Calu3 (cell line): ENCODE measurements around the gene DAAM2. TPM values are rescaled to one million over a fixed set of nuclear protein-coding genes. Genes with fewer than 3 reads are reported as not detected.

Experiments
- BruUV-seq: library from RNA; stranded (reverse); fragments of 400-500 nt; replicated peaks from 2 replicates; lab custom pipeline; 2021; lab: Mats Ljungman, UMichigan
- CTCF ChIA-PET: fragments of 300-600 bp; sonication (Branson Sonifier 250); formaldehyde crosslinking; loops from one replicate; lab custom pipeline; 2022; ENCODE audit warnings: antibody characterized with exemption; lab: Charles Lee
- DNase-seq: peaks from one replicate; pipeline ENCODE4 v3.0.0; 2022
- H3K27ac Mint-ChIP-seq: one replicate; pipeline ENCODE4 v1.8.0; 2022; ENCODE audit warnings: mixed read lengths; ENCODE audit not compliant: unreplicated experiment
- H3K27me3 Mint-ChIP-seq: one replicate; pipeline ENCODE4 v1.8.0; 2022; ENCODE audit warnings: mixed read lengths; ENCODE audit not compliant: unreplicated experiment
- H3K36me3 Mint-ChIP-seq: one replicate; pipeline ENCODE4 v1.8.0; 2022; ENCODE audit warnings: mild to moderate bottlenecking, moderate library complexity, mixed read lengths; ENCODE audit not compliant: insufficient read depth, unreplicated experiment
- H3K4me1 Mint-ChIP-seq: one replicate; pipeline ENCODE4 v1.8.0; 2022; ENCODE audit warnings: mild to moderate bottlenecking, low read depth, mixed read lengths; ENCODE audit not compliant: unreplicated experiment
- H3K4me3 Mint-ChIP-seq: one replicate; pipeline ENCODE4 v1.8.0; 2022; ENCODE audit warnings: mild to moderate bottlenecking, low read depth, moderate library complexity, mixed read lengths; ENCODE audit not compliant: unreplicated experiment
- H3K9me3 Mint-ChIP-seq: one replicate; pipeline ENCODE4 v1.8.0; 2022; ENCODE audit warnings: low read depth, mixed read lengths; ENCODE audit not compliant: unreplicated experiment
- intact Hi-C: fragments of 100-400 bp; cut with micrococcal nuclease; formaldehyde crosslinking; loops from one replicate; pipeline ENCODE4 v1.10.0; 2022; ENCODE audit not compliant: unreplicated experiment
- total RNA-seq: library from RNA; stranded (reverse); gene quantifications from 2 replicates; pipeline ENCODE4 v1.2.3, GENCODE V29; 2022
- TF ChIP-seq, protein P1 (sequence below): fragments of 200-600 bp; IDR thresholded peaks from one replicate; pipeline ENCODE4 v1.8.0; 2022; ENCODE audit warnings: antibody characterized with exemption; ENCODE audit not compliant: unreplicated experiment

DAAM2 gene
- total RNA-seq, 1 experiment from 2014 or later = not detected

DNA sequence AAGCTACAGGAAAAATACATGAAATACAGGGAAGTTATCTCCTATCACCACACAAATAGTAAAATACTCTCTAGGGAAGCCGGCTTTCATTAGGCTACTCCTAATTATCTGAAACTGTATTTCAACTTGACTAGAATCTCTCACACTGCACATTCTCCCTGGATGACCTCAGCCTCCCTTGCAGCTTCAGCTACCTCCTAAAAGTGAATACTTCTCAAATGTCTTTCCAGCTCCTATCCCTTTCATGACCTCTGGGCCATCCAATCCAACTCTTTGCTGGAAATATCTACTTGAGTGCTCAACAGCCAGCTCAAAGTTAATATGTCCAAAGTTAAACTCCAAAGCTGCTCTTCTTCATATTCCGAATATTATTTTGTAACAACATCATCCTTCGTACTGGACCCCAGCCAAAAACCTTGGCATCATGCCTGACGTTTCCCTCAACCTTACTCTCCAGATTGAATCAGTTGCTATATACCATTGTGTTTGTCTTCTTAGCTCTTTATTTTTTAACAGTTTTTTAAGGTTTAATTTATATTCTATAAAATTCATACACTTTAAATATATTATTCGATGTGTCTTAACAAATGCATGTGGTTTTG is 37.6 kb upstream of the DAAM2 start:
- Mint-ChIP-seq H3K27me3 (no peaks in the 10 kb centered on the region), H3K9me3 (peaks cover 8% of the 10 kb centered on the region), H3K4me1 (no peaks in the 10 kb centered on the region), H3K27ac (no peak overlapping the region), H3K36me3 (no peaks in the 10 kb centered on the region), H3K4me3 (no peak overlapping the region)
- BruUV-seq = no TSS peak
- DNase-seq = no peak
- TF ChIP-seq, protein P1, sequence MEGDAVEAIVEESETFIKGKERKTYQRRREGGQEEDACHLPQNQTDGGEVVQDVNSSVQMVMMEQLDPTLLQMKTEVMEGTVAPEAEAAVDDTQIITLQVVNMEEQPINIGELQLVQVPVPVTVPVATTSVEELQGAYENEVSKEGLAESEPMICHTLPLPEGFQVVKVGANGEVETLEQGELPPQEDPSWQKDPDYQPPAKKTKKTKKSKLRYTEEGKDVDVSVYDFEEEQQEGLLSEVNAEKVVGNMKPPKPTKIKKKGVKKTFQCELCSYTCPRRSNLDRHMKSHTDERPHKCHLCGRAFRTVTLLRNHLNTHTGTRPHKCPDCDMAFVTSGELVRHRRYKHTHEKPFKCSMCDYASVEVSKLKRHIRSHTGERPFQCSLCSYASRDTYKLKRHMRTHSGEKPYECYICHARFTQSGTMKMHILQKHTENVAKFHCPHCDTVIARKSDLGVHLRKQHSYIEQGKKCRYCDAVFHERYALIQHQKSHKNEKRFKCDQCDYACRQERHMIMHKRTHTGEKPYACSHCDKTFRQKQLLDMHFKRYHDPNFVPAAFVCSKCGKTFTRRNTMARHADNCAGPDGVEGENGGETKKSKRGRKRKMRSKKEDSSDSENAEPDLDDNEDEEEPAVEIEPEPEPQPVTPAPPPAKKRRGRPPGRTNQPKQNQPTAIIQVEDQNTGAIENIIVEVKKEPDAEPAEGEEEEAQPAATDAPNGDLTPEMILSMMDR = no peak
- intact Hi-C loops = no loop called here
- CTCF ChIA-PET = no interaction called here

- Mint-ChIP-seq H3K4me3 (no peak overlapping the region), H3K4me1 (no peaks in the 10 kb centered on the region), H3K9me3 (peaks cover 8% of the 10 kb centered on the region), H3K27ac (no peak overlapping the region), H3K27me3 (no peaks in the 10 kb centered on the region), H3K36me3 (no peaks in the 10 kb centered on the region)
- CTCF ChIA-PET = no interaction called here
- no TSS peak for BruUV-seq
- intact Hi-C loops = no loop called here
- no peak for DNase-seq
- TF ChIP-seq, protein P1 = no peak
Observed at GRCh38 chr6:39755231-39755630, 36.9 kb upstream of the DAAM2 start.

DNA sequence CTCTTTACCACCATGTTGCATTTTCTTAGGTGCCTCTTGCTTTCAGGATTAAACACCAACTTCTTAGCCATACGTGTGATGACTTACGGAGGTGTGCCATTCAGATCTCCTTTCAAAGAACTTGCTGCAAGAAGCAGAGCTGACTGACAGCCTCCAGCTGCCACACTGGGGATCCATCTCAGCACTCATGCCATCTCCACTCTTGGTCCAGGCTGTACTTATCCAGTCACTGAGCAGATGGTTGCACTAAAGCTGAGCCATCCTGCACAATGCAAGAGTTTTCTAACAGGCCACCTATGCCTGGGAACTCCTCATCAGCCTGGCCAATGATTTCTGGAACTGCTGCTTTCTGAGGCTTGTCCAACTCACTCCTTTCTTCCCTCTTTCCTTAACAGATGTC is 35.6 kb upstream of the DAAM2 start:
- TF ChIP-seq, protein P1 = no peak
- BruUV-seq = no TSS peak

GRCh38 chr6:39758905-39759605 is 33.1 kb upstream of the DAAM2 start:
- intact Hi-C loops = no loop called here
- Mint-ChIP-seq H3K27ac (no peak overlapping the region), H3K27me3 (no peaks in the 10 kb centered on the region), H3K4me3 (no peak overlapping the region), H3K36me3 (no peaks in the 10 kb centered on the region), H3K4me1 (no peaks in the 10 kb centered on the region), H3K9me3 (peaks cover 8% of the 10 kb centered on the region)
- CTCF ChIA-PET = interaction anchor here (0.6 kb wide), 1 partner anchor 13 kb away, joined by 3 read pairs; no protein-coding TSS in a partner anchor
- TF ChIP-seq, protein P1 = no peak
- DNase-seq = no peak
- no TSS peak for BruUV-seq

More for the DNA sequence above, 35.6 kb upstream of the DAAM2 start:
- Mint-ChIP-seq H3K27ac (no peak overlapping the region), H3K9me3 (peaks cover 8% of the 10 kb centered on the region), H3K4me1 (no peaks in the 10 kb centered on the region), H3K27me3 (no peaks in the 10 kb centered on the region), H3K36me3 (no peaks in the 10 kb centered on the region), H3K4me3 (no peak overlapping the region)
- DNase-seq = no peak
- CTCF ChIA-PET = interaction anchor here (0.6 to 0.7 kb wide), 2 partner anchors 410 to 830 kb away, joined by 3 to 8 read pairs; no protein-coding TSS in a partner anchor
- intact Hi-C loops = no loop called here
